Measurements from ENCODE around the gene SYT17.
"Not testable (repeated sequence)": the region's sequence is repeated elsewhere in the genome, so short reads cannot be mapped to it uniquely, and the experiment has no call there.

SYT17 gene

DNA sequence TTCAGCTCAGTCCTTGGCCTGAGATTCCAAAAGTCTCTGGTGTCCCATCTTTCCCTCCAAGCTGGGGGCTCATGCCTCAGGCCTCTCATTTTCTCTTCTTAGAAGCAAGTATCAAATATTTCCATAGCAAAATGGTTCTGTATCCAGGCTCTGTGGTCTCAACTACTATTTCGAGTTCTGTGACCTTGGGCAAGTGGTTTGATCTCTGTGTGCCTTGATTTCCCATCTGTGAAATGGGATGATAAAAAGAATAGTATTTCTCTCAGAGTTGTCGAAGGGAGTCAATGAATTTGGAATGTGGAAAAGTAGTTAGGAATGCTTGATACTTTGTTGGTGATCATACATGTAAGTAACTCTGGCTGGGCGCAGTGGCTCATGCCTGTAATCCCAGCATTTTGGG lies 6.4 kb downstream of the SYT17 start:
- DNase-seq = no peak

DNA sequence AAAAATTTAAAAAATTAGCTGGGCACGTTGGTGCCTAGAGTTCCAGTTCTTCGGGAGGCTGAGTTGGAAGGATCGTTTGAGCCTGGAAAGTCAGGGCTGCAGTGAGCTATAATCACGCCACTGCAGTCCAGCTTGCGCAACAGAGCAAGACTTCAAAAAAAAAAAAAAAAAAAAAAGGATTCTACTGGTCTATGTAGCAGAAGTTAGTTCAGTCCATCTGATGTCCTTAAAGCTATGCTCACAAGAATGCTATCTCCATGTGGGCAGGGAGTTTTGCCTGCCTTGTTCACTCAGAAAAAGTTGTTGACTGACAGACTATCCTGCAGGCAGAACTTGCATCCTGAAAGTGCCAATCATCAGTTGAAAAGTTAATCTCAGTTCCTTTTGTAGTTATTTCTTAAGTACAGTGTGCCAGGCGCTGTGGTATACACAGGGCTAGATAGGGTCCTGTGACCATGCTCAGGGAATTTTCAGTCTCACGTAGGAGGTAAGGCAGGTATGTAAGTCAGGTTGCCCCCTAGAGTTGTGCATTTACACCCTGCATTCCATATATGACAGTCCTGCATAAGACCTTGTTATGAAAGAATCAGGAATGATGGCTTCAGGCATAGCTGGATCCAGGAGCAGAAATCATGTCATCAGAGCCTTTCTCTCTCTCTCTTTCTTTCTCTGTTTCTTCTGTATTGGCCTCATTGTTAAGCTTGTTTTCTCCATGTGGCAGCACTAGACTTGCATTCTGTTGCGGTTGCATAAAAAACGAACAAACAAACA lies 7.6 kb downstream of the SYT17 start:
- DNase-seq = peak; percentile 33

DNA sequence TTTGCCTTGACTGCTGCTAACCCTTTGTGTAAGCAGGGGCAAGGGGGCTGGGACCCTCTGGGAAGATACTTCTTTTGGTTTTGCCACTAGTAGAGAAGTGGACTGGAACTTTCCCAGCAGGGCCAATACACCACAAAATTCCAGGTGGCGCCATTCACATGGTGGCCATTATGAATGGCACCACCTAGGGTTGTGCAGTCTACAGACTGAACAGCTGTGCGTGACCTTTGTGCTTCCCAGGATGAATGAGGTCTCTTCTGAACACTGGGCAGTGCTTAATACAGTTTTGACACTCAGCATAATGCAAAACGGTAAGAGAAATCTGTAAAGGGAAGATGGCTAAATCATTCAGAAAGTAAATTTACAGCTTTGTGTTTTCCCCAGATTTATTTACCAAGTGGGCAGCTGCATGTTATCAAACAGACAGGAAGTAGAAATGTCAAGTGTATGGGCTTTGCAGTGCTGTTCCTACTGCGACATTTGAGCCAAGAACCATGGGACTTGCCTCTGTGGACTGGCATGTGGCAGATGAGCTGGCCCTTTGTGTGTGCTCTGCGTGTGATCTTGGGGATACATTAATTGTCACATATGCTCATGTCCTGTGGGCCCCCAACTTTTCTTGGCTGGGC lies 9.2 kb downstream of the SYT17 start:
- no peak for DNase-seq

DNA sequence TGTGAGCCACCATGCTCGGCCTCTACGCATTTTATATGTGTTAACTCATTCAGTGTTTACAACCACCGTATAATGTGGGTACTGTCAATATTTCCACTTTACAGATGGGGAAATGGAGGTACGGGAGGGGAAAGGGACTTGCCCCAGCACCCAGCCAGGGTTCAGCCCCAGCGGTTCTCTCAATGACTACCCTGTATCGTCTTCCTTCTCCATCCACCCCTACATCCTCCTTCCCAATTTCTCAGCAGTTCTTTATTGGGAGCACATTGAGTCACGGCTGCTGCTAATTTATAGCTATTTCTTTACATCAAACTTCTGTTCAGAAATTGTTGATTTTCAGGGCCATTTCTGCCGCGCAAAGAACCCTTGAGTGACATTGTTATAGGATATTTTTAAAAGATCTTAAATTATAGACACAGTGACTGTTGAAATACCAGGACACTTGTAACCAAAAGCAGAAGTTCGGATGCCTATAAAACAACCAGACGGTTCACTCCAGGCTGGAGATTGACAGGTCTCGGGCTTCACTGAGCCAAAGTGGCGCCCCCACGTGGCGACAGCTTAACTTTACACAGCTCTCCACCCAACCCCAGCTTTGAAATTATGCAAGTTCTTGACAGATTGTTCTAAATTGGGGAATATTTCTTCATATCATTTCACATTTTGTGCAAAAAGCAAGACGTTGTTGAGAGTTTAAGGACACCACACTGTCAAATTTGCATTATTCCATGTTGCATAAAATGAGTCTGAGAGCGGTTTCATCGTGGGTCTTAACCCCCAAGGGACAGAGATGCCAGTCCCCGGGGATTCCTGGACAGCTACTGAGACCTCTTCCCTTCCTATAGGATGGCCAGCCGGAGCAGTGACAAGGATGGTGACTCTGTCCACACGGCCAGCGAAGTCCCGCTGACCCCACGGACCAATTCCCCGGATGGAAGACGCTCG lies 11.8 kb downstream of the SYT17 start:
- DNase-seq = peak; percentile 92

DNA sequence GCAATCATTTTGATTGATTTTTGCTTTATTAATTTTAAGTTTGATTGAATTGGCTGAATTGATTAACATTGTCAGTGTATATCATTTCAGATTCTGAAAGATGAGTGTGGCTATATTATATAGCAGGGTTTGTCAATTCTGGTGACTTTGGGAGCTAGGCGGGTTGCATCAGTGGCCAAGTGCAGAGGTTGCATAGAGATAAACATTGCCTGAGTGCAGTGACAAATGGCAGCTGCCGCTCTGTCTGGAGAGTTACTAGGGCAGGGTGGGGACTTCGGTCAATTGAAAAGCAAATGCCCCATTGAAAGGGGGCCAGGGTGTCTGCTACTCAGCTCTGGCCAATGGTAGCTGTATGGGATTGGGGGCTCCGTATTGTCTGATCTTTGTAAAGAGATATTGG lies 12.7 kb downstream of the SYT17 start:
- DNase-seq = no peak

DNA sequence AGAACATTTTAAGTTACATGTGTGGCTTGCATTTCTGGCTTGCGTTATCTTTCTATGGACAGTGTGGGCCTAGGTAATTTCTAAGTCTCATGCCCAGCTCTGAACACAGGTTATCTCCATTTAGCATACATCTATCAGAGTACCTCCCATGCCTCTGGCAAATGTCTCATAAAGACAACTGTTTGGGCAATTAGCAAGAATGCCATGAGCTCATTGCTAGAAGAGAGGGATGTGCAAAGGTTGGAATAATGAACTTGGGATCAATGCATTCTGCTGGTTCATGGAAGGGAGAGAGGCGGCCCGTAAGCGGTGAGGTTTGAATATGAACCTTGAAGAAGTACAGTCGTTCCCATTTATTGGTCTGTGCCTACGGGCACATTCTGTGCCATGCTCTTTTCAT lies 14.4 kb downstream of the SYT17 start:
- DNase-seq = no peak

DNA sequence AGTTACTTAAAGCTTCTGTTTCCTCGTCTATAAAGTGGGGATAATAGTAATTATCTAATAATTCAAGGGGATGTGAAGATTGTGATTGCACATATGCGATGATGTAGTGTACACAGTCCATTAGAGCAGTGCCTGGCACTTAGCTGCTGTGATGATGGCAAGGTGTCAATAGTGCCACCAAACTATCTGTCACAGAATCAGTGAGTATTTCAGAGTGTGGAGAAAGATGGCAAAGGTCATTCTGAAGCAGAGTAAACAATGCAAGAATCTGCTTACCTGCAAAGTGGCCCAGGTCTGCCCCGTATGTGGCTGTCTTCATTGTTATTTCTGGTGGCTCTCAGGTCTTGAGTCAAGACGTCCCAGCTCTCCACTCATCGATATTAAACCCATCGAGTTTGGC lies 15.1 kb downstream of the SYT17 start:
- DNase-seq = no peak

DNA sequence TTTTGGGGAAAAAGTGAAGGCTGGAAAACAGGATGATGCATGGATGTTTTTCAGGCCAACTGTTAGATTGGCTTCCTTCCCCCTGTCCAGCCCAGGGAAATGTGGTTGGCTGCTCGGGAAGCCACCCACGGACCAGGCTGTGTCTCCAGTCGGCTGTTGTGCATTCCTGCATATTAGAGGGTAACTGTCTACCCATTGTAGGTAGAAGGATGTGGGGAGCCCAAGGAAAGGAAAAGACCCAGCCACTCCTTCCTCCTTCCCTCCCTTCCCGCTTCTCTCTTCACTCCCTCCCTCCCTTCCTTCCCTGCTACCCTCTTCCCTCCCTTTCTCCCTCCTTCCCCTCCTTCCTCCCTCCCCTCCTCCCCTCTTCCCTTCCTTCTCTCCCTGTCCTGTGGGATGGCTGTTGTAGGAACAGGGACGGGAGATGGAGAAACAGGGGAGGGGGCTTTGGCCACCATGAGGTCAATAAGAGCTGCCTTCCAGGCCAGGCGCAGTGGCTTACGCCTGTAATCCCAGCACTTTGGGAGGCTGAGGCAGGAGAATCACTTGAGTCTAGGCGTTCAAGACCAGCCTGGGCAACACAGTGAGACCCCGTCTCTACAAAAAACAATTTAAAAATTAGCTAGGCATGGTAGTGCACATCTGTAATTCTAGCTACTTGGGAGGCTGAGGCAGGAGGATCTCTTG lies 16.9 kb downstream of the SYT17 start:
- no peak for DNase-seq

DNA sequence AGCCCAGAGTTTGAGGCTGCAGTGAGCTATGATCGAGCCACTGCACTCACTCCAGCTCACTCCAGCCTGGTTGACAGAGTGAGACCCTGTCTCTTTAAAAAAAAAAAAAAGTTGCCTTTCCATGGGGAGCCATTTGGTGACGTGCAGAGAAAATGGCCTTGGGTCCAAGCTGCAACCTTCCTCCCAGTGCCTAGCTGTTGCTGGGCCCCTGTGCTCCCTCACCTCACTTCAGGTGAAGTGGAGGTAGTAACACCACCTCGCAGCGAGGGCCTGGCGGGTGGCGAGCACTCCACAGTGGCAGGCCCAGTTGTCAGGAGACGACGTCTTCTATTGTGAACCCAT lies 17.4 kb downstream of the SYT17 start:
- no peak for DNase-seq

DNA sequence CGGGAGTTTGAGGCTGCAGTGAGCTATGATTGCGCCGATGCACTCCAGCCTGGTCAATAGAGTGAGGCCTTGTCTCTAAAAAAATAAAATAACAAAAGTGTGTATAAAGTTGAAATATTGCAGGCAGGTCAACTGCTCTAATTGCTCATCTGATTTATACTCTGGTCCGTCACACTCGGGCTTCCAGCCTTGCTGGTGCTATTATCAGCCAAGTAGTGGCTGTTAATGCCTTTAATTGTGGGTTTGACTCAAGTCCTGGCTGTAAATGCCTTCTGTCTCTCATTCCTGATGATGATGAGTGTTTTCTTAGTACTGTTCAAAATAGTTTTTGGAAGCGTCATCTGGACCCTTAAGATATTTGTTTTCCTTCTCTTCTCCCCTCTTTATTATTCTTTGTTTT lies 18.4 kb downstream of the SYT17 start:
- no peak for DNase-seq

DNA sequence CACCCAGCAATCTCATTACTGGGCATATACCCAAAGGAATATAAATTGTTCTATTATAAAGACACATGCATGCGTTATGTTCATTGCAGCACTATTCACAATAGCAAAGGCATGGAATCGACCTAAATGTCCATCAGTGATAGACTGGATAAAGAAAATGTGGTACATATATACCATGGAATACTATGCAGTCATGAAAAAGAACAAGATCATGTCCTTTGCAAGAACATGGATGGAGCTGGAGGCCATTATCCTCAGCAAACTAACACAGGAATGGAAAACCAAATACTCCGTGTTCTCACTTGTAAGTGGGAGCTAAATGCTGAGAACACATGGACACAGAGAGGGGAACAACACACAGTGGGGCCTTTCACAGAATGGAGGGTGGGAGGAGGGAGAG lies 19.9 kb downstream of the SYT17 start:
- DNase-seq = not testable (repeated sequence)

DNA sequence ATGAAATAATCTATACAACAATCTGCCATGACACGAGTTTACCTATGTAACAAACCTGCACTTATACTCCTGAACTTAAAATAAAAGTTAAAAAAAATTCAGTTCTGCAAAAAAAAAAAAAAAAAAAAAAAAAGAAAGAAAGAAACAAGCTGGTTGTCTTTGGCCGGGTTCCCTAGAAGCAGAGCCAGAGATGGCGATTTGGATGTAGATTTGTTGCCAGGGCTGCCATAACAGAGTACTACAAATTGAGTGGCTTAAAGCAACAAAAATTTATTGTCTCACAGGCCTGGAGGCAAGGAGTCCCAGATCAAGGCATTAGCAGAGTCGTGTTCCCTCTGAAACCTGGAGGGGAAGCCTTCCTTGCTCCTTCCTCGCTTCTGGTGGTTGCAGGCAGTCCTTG lies 20.4 kb downstream of the SYT17 start:
- no peak for DNase-seq

DNA sequence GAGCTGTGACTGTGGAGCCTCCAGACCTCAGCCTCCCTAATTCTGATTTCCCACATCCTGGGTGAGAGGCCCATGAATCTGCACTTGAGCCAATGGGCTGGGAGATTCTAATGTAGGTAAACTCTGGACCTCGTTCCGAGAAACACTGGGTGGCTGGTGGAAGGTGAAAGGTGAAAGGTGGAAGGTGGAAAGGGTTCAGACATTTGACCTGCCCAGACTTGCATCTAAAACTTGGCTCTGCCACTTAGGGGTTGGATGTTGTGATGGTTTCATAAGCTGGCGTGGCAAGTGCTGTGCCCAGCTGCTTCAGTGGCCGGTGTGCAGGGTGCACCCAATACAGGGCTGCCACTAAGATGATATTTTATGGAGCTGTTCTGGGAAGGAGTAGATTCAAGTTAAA lies 24.8 kb downstream of the SYT17 start:
- no peak for DNase-seq

DNA sequence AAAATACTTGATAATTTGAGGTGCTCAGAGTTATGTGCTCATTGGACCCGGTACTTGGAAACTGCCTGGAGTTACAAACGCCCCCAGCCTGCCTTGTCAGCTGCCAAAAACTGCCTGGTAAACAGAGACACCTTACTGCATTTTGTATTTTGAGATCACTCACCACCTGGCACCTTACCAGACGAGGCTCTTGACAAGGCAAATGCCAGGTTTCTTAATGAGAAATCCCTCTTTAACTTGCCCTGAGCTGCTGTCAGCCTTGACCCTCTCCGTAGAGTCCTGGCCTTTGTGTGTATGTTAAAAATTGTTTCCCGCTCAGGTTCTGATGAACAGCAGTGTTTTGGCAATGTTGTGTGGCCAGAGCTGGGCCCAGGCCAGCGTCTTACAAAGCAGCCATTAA lies 28.8 kb downstream of the SYT17 start:
- no peak for DNase-seq

DNA sequence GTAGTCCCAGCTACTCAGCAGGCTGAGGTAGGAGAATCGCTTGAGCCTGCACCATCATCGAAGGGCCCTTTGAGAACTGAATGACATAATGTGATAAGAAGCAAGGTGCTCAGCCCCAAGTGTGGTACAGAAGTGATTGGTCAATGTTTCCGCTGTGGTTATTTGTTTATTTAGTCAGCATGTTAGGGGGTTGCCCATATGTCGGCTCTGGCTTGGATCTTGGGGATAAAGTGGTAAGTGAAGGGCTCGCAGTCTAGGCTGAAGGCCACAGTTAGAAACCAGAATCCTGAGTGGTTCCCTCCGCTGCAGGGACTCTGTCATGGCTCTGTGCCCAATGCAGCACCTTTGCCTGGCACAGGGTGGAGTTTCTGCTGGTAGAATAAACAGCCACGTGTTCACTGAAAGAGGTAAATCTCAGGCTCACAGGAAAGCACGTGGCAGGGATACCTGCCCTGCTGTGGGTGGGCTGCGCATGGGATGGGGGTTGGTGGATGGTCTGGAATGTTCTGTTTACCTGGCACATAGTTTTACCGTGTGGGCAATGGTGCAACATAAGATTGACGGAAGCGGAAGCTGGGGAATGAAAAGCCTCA lies 35.4 kb downstream of the SYT17 start:
- no peak for DNase-seq

DNA sequence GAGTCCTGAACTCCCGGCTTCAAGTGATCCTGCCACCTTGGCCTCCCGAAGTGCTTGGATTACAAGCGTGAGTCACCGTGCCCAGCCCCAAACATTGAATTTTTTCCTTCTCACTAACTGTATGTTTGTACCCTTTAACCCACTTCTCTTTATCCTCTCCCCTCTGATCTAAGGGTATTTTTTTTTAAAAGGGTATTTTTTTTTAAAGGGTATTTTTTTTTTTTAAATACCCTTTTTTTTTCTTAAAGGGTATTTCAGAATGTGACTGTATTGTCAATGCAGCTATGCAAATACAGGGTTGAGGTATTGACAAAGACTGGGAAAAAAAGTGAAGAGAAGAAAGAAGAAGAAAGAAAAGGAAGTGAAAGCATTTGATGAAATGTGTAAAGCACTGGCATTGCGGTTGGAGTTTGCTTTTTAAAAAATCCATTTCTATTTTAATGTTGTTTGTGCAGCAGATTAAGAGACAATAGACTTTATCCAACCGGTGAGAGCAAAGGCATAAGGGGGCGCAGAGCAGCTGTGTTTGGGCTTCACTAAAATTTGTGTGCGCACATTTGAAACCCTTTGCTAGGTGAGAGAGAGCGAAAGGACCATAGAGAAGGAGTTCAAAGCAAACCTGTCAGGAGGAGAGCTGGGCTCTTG lies 42.4 kb downstream of the SYT17 start:
- no peak for DNase-seq

DNA sequence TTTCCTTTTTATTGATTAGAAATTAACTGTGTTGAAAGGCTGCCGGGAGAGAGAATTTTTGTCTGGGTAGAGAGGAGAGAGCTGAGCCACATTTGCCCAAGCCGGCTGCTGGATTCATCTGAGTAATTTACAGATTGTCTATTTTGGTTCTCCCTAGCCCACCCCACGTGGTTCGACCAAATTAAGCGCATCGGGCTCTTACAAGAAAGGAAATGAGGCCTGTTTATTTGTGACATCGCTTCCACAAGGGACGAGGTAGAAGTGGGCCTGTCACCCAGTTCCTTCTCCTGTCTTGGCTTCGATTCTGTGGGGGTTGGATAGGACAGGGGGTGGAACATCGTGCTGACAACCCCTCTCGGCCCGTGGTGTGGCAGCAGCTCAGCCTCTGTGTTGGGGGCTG lies 42.9 kb downstream of the SYT17 start:
- DNase-seq = no peak

DNA sequence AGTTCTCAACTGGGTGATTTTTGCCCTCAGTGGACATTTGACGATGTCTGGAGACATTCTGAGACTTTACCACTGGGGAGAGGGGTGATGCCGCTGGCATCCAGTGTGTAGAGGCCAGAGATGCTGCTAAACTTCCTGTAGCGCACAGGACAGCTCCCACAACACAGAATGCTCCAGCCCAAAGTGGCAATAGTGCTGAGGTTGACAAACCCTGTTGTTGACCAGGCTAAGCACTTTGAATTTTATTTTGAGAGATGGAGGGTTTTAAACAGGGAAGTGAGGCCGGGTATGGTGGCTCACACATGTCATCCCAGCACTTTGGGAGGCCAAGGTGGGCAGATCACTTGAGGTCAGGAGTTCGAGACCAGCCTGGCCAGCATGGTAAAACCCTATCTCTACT lies 44.0 kb downstream of the SYT17 start:
- no peak for DNase-seq

DNA sequence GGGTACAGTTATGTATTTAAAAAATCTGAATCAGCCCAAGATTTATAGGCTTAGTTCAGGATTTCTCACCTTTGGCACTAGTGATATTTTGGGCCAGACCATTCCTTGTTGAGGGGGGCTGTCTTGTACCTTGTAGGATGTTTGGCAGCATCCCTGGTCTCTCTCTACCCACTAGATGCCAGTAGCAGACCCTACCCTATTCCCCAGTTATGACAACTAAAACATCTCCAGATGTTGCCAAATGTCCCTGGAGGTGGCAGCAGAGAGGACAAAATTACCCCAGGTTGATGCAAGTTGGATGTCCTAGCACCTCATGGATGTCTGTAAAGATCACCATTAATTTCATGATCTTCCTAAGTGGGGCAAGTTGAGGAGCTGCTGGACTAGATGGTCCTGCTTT lies 45.8 kb downstream of the SYT17 start:
- DNase-seq = peak; percentile 7

DNA sequence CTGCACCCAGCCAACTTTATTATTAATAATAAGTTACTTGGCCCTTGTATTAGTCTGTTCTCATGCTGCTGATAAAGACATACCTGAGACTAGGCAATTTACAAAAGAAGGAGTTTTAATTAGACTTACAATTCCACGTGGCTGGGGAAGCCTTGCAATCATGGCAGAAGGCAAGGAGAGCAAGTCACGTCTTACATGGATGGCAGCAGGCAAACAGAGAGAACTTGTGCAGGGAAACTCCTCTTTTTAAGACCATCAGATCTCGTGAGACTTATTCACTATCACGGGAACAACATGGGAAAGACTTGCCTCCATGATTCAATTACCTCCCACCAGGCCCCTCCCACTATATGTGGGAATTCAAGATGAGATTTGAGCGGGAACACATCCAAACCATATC lies 47.7 kb downstream of the SYT17 start:
- DNase-seq = no peak

DNA sequence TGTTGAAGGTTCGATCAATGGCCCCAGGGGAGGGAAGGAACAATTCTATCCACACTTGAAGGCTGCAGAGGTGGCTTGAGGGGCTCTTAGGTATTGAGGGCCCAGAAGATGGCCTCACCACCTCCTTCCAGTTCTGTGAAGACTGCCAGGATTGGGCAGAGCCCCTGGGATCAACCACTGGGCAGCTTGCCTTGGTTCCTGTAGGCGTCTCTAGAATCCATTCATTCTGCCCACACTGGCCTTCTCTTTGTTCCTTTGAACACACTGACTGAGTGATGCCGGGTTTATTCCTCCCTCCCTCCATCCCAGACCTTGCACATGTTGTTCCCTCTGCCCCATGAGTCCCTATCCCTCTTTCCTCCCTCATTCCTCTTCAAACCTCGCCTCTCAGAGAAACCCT lies 50.5 kb downstream of the SYT17 start:
- no peak for DNase-seq

DNA sequence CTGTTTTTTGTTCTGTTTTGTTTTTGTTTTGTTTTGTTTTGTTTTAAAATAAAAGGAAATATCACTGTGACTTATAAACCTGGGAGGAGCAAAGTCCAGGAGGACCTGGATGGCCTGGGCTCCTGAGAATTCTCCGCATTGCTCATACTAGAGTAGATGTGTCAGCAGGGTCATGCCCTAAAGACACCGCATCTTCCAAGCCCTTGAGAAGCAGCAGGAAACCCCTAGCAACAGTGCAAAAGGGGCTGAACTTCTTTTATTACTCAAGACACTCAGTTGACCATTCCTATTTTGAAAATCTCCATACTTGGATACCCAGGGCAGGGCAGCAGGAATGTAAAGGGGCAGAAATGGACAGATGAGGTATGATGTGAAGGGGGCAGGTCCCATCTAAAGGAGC lies 51.8 kb downstream of the SYT17 start:
- no peak for DNase-seq

Measured in OCI-M1 (cell line).